MM.1S (cell line): ENCODE measurements around the gene ADCY5.

Source experiments
- CTCF ChIP-seq: fragments of 300-600 bp; sonication (generic); IDR thresholded peaks from 2 replicates; pipeline ENCODE4 v1.5.1; 2016; ENCODE audit warnings: antibody characterized with exemption, low read length, mixed read lengths
- EZH2 ChIP-seq: fragments of 300-600 bp; sonication (generic); optimal IDR thresholded peaks from 2 replicates; pipeline ENCODE3; 2017; ENCODE audit warnings: low read depth, mild to moderate bottlenecking, antibody characterized with exemption, low read length, mixed read lengths
- EZH2phosphoT487 ChIP-seq: fragments of 300-600 bp; sonication (generic); IDR thresholded peaks from 2 replicates; pipeline ENCODE4 v1.6.1; 2018; ENCODE audit warnings: antibody characterized with exemption, low read length

DNA sequence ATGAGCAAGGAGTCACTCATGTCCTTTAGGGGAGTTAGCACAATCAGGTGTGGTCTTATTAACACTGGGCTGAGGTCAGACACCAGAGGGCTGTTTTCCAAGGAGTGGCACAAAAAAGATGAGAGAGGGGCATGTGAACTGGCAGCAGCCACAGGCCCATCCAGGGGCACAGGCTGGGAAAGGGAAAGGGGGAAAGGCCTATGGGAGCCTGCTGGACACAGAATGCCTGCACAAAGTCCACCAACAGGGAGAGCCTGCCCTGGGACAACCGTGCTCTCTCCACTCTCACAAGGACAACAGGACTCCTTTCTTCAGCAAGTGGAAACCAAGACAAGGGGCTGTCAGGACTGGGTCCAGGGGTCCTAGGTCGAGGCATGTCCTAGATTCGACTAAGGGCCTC lies 109.6 kb downstream of the ADCY5 start:
- TF ChIP-seq EZH2 = no peak
- TF ChIP-seq CTCF = no peak
- no peak for TF ChIP-seq EZH2phosphoT487
